B cell (primary cell): Measurements from ENCODE around the gene APBA2. TPM values are rescaled to one million over a fixed set of nuclear protein-coding genes. Genes with fewer than 3 reads are reported as not detected.

Experiments used
- ATAC-seq: fragments of 200-7000 bp; cut with Tn5 transposase; one replicate; pipeline ENCODE4 v1.10.0; 2021; ENCODE audit warnings: low read depth, mild to moderate bottlenecking, moderate number of reproducible peaks, moderate library complexity
- CTCF ChIA-PET: fragments of 350-600 bp; sonication (Branson Sonifier 250); formaldehyde crosslinking; loops from one replicate; lab custom pipeline; 2021; ENCODE audit warnings: antibody characterized with exemption, inconsistent platforms; lab: Charles Lee
- POLR2A ChIA-PET: fragments of 350-600 bp; sonication (Branson Sonifier 250); formaldehyde crosslinking; loops from one replicate; lab custom pipeline; 2021; ENCODE audit warnings: antibody characterized with exemption; lab: Charles Lee
- DNase-seq: peaks from one replicate; pipeline ENCODE4 v3.0.0; 2013
- H2AFZ ChIP-seq: 2 replicates; pipeline ENCODE4 v1.6.1; 2012; ENCODE audit warnings: mild to moderate bottlenecking, low read depth, low read length; ENCODE audit not compliant: insufficient read depth, poor library complexity, severe bottlenecking
- H3K27ac ChIP-seq, 2 donors: 1 replicate in 1 of 2; 2 replicates in 1 of 2; pipeline ENCODE4 v1.5.1; 2012 to 2013; ENCODE audit warnings: low read length in 2 of 2, mild to moderate bottlenecking in 2 of 2, moderate library complexity in 1 of 2
- H3K27me3 ChIP-seq, 4 experiments: fragments of 200-600 bp in 1 of 4; sonication (generic) in 1 of 4; replicated peaks in 1 of 4; 1 replicate in 2 of 4; 2 replicates in 2 of 4; pipeline versions ENCODE4 v1.6.1 to v1.7.0; 2013 to 2016; ENCODE audit warnings: low read length in 3 of 4, mild to moderate bottlenecking in 2 of 4, mixed read lengths in 1 of 4, moderate library complexity in 1 of 4; ENCODE audit not compliant: insufficient read depth in 4 of 4, control insufficient read depth in 3 of 4; ENCODE audit errors: control extremely low read depth in 1 of 4
- H3K36me3 ChIP-seq, 2 experiments: replicated peaks in 1 of 2; 1 replicate in 1 of 2; 2 replicates in 1 of 2; pipeline versions ENCODE4 v1.6.1 to v1.7.1; 2013; ENCODE audit warnings: low read length in 1 of 2; ENCODE audit not compliant: insufficient read depth in 2 of 2, control insufficient read depth in 1 of 2; ENCODE audit errors: control extremely low read depth in 1 of 2, extremely low read depth in 1 of 2
- H3K4me1 ChIP-seq, 2 donors: fragments of 200-600 bp in 1 of 2; sonication (generic) in 1 of 2; 1 replicate in 1 of 2; 2 replicates in 1 of 2; pipeline versions ENCODE4 v1.5.1 to v1.6.1; 2013 to 2017; ENCODE audit warnings: low read length in 2 of 2; ENCODE audit not compliant: control insufficient read depth in 2 of 2, insufficient read depth in 2 of 2
- H3K4me2 ChIP-seq: replicated peaks from 2 replicates; pipeline ENCODE3; 2012; ENCODE audit warnings: mild to moderate bottlenecking, low read depth, low read length; ENCODE audit not compliant: poor library complexity, severe bottlenecking
- H3K4me3 ChIP-seq, 5 experiments: fragments of 200-600 bp in 1 of 5; sonication (generic) in 1 of 5; 1 replicate in 3 of 5; 2 replicates in 2 of 5; pipeline versions ENCODE4 v1.5.1 to v1.7.0; 2011 to 2016; ENCODE audit warnings: low read length in 4 of 5, mild to moderate bottlenecking in 4 of 5, low read depth in 2 of 5, control low read depth in 1 of 5, moderate library complexity in 1 of 5; ENCODE audit not compliant: insufficient read depth in 1 of 5; ENCODE audit errors: control extremely low read depth in 1 of 5, extremely low read depth in 1 of 5
- H3K79me2 ChIP-seq: fragments of 200-600 bp; sonication (generic); one replicate; pipeline ENCODE4 v1.6.0; 2016; ENCODE audit warnings: low read length; ENCODE audit not compliant: control insufficient read depth, insufficient read depth
- H3K9ac ChIP-seq: fragments of 200-600 bp; sonication (generic); 2 replicates; pipeline ENCODE4 v1.6.1; 2017; ENCODE audit warnings: mild to moderate bottlenecking, low read length, moderate library complexity
- H3K9me3 ChIP-seq, 3 donors: one replicate each; pipeline versions ENCODE4 v1.6.1 to v1.7.1; 2013; ENCODE audit warnings: low read length in 2 of 3; ENCODE audit not compliant: control insufficient read depth in 2 of 3, insufficient read depth in 1 of 3; ENCODE audit errors: control extremely low read depth in 1 of 3
- H4K20me1 ChIP-seq: 2 replicates; pipeline ENCODE4 v1.6.0; 2012; ENCODE audit warnings: mild to moderate bottlenecking, low read length; ENCODE audit not compliant: insufficient read depth, control insufficient read depth, poor library complexity, severe bottlenecking
- H3K27ac Mint-ChIP-seq: one replicate; pipeline ENCODE4 v1.8.0; 2021; ENCODE audit warnings: mixed read lengths
- H3K27me3 Mint-ChIP-seq: one replicate; pipeline ENCODE4 v1.8.0; 2021; ENCODE audit warnings: mixed read lengths
- H3K4me1 Mint-ChIP-seq: one replicate; pipeline ENCODE4 v1.8.0; 2021; ENCODE audit warnings: mixed read lengths
- H3K4me3 Mint-ChIP-seq: one replicate; pipeline ENCODE4 v1.8.0; 2021; ENCODE audit warnings: mixed read lengths
- H3K9me3 Mint-ChIP-seq: one replicate; pipeline ENCODE4 v1.8.0; 2022; ENCODE audit warnings: mixed read lengths; ENCODE audit not compliant: insufficient read depth
- EZH2 ChIP-seq: IDR thresholded peaks from 2 replicates; pipeline ENCODE4 v1.6.1; 2012; ENCODE audit warnings: borderline replicate concordance, low read depth, mild to moderate bottlenecking, moderate library complexity, low read length; ENCODE audit not compliant: insufficient read depth, poor library complexity, severe bottlenecking
- WGBS: methylation state at CpG from one replicate; pipeline ENCODE4 v1.1.5; 2013; ENCODE audit warnings: missing lambda C conversion rate; ENCODE audit not compliant: insufficient coverage; 5-methylcytosine and 5-hydroxymethylcytosine counted together
- intact Hi-C: fragments of 100-400 bp; cut with micrococcal nuclease; formaldehyde crosslinking; loops from one replicate; pipeline ENCODE4 v1.10.0; 2022
- polyA plus RNA-seq: library from polyadenylated mRNA; depleted of rRNA; stranded (reverse); fragments of >200 nt; gene quantifications from 2 replicates; pipeline ENCODE4 v1.2.3, GENCODE V29; 2012
- total RNA-seq, 2 donors: library from RNA; stranded (reverse); fragments of 120-200 nt in 1 of 2; gene quantifications; 1 replicate in 1 of 2; 2 replicates in 1 of 2; pipeline versions ENCODE4 v1.2.3 to v1.2.4, GENCODE V29; 2013 to 2022
- TF ChIP-seq, protein P1 (sequence below): fragments of 200-600 bp; IDR thresholded peaks from one replicate; pipeline ENCODE4 v1.8.0; 2022; ENCODE audit warnings: antibody characterized with exemption, mild to moderate bottlenecking

Gene APBA2
- total and polyA plus RNA-seq, 2 donors (not counting 1 experiment from before 2014, with no cell fraction given) = 0.19 TPM; not detected in 1

DNA sequence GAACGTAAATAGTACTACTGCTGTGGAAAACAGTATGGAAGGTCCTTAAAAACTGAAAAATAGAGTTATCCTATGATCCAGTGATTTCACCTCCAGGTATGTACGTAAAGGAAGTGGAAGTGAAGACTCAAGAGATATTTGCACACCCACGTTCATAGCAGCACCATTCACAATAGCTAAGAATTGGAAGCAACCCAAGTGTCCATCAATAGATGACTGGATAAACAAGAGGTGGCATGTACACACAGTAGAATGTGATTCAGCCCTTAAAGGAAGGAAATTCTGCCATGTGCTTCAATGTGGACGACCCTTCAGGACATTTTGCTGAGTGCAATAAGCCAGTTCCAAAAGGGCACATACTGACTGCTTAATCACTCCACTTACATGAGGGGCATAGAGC lies 188.3 kb downstream of the APBA2 start:
- WGBS = 84% methylated on average over 3 of the region's 4 CpGs

DNA sequence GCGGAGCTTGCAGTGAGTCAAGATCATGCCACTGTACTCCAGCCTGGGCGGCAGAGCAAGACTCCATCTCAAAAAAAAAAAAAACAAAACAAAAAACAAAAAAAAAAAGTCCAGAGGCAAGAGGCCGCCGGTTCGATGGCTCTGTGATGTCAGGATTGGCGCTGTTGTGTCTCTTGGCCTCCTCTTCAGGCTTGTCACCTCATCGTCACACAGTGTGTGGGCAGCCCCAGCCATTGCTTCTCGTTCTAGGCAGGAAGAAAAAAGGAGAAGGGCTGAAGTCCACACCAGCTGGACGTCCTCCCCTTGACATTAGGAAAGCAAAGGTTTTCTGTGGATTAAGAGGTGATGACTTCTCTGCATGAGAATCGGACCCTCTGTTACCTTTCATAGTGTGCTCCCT lies 192.8 kb downstream of the APBA2 start:
- H3K4me2 ChIP-seq = no peak overlapping the region
- POLR2A ChIA-PET = no interaction called here
- Mint-ChIP-seq H3K27ac (no peak overlapping the region), H3K9me3 (no peaks in the 10 kb centered on the region), H3K27me3 (no peaks in the 10 kb centered on the region), H3K4me3 (no peak overlapping the region), H3K4me1 (no peaks in the 10 kb centered on the region)
- no peaks in the 10 kb centered on the region for H3K27me3 ChIP-seq
- no peaks in the 10 kb centered on the region for H3K4me1 ChIP-seq
- no peaks in the 10 kb centered on the region for H3K79me2 ChIP-seq
- DNase-seq (no peak), ATAC-seq (no peak)
- no peaks in the 10 kb centered on the region for H4K20me1 ChIP-seq
- WGBS = 94% methylated on average over 6 of the region's 10 CpGs
- H3K36me3 ChIP-seq = no peaks in the 10 kb centered on the region
- H3K27ac ChIP-seq = no peak overlapping the region
- H3K4me3 ChIP-seq = no peak overlapping the region
- no peak for TF ChIP-seq EZH2
- TF ChIP-seq, protein P1, sequence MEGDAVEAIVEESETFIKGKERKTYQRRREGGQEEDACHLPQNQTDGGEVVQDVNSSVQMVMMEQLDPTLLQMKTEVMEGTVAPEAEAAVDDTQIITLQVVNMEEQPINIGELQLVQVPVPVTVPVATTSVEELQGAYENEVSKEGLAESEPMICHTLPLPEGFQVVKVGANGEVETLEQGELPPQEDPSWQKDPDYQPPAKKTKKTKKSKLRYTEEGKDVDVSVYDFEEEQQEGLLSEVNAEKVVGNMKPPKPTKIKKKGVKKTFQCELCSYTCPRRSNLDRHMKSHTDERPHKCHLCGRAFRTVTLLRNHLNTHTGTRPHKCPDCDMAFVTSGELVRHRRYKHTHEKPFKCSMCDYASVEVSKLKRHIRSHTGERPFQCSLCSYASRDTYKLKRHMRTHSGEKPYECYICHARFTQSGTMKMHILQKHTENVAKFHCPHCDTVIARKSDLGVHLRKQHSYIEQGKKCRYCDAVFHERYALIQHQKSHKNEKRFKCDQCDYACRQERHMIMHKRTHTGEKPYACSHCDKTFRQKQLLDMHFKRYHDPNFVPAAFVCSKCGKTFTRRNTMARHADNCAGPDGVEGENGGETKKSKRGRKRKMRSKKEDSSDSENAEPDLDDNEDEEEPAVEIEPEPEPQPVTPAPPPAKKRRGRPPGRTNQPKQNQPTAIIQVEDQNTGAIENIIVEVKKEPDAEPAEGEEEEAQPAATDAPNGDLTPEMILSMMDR = no peak
- H3K9ac ChIP-seq = no peak overlapping the region
- no peaks in the 10 kb centered on the region for H3K9me3 ChIP-seq
- H2AFZ ChIP-seq = no peak overlapping the region
- CTCF ChIA-PET = no interaction called here
- intact Hi-C loops = no loop called here

More for the DNA sequence above, 188.3 kb downstream of the APBA2 start:
- Mint-ChIP-seq H3K9me3 (peaks cover 5% of the 10 kb centered on the region), H3K27me3 (no peaks in the 10 kb centered on the region), H3K27ac (no peak overlapping the region), H3K4me3 (no peak overlapping the region), H3K4me1 (no peaks in the 10 kb centered on the region)
- H3K9ac ChIP-seq = no peak overlapping the region
- TF ChIP-seq, protein P1 = no peak
- no peak for TF ChIP-seq EZH2
- H3K27me3 ChIP-seq = no peaks in the 10 kb centered on the region
- H3K4me1 ChIP-seq = no peaks in the 10 kb centered on the region
- no peaks in the 10 kb centered on the region for H3K36me3 ChIP-seq
- no peak overlapping the region for H2AFZ ChIP-seq
- CTCF ChIA-PET = no interaction called here
- H4K20me1 ChIP-seq = no peaks in the 10 kb centered on the region
- POLR2A ChIA-PET = no interaction called here
- no peak for DNase-seq
- H3K27ac ChIP-seq = no peak overlapping the region
- intact Hi-C loops = no loop called here
- no peak overlapping the region for H3K4me3 ChIP-seq
- H3K79me2 ChIP-seq = no peaks in the 10 kb centered on the region
- peaks cover 0 to 7% (median 0%) of the 10 kb centered on the region in 3 donors for H3K9me3 ChIP-seq
- no peak for ATAC-seq
- no peak overlapping the region for H3K4me2 ChIP-seq
